ENCODE measurements around the gene PDE10A.

The PDE10A gene

GRCh38 chr6:165662749-165663376 is at the start of gene PDE10A:
Gene PDE10A (minus strand): TSS chr6:165663241. CDS start chr6:165662811, 430 bp downstream.
- no peaks in the 10 kb centered on the region for H3K36me3 ChIP-seq (ENCODE audit: control insufficient read depth, insufficient read depth, low read length, severe bottlenecking)
- peaks cover 58% of the 10 kb centered on the region for H3K27me3 ChIP-seq (replicated peaks; ENCODE audit: control insufficient read depth, insufficient read depth, low read length)
- H3K9me3 ChIP-seq (ENCODE audit: control insufficient read depth, low read length): no peaks in the 10 kb centered on the region
- peak; percentile 39 for DNase-seq (ENCODE audit: low read depth)
- H3K4me1 ChIP-seq (ENCODE audit: control insufficient read depth, insufficient read depth, low read length): peaks cover 8% of the 10 kb centered on the region
- no peak within 1 kb of the TSS for H3K9ac ChIP-seq (ENCODE audit: low read length)
- peak within 1 kb of the TSS; percentile 71 for H3K4me3 ChIP-seq (ENCODE audit: low read length)

- no peaks in the 10 kb centered on the region for H3K36me3 ChIP-seq (ENCODE audit: control insufficient read depth, insufficient read depth, low read length, severe bottlenecking)
- H3K27me3 ChIP-seq (replicated peaks; ENCODE audit: control insufficient read depth, insufficient read depth, low read length): no peaks in the 10 kb centered on the region
- DNase-seq (ENCODE audit: low read depth): no peak
- H3K4me3 ChIP-seq (ENCODE audit: low read length): no peak overlapping the region
- H3K9me3 ChIP-seq (ENCODE audit: control insufficient read depth, low read length): no peaks in the 10 kb centered on the region
- H3K4me1 ChIP-seq (ENCODE audit: control insufficient read depth, insufficient read depth, low read length): no peaks in the 10 kb centered on the region
- H3K9ac ChIP-seq (ENCODE audit: low read length): no peak overlapping the region
Measured at GRCh38 chr6:165708985-165709576, 46.0 kb upstream of the PDE10A start.

GRCh38 chr6:165707067-165707853 is 44.2 kb upstream of the PDE10A start:
- Histone ChIP-seq H3K4me3 (ENCODE audit: low read length) (no peak overlapping the region), H3K4me1 (ENCODE audit: control insufficient read depth, insufficient read depth, low read length) (no peaks in the 10 kb centered on the region), H3K9ac (ENCODE audit: low read length) (no peak overlapping the region), H3K27me3 (replicated peaks; ENCODE audit: control insufficient read depth, insufficient read depth, low read length) (no peaks in the 10 kb centered on the region), H3K9me3 (ENCODE audit: control insufficient read depth, low read length) (no peaks in the 10 kb centered on the region), H3K36me3 (ENCODE audit: control insufficient read depth, insufficient read depth, low read length, severe bottlenecking) (no peaks in the 10 kb centered on the region)
- no peak for DNase-seq (ENCODE audit: low read depth)

- H3K9ac ChIP-seq (ENCODE audit: low read length): no peak overlapping the region
- H3K4me3 ChIP-seq (ENCODE audit: low read length): no peak overlapping the region
- no peaks in the 10 kb centered on the region for H3K9me3 ChIP-seq (ENCODE audit: control insufficient read depth, low read length)
- no peak for DNase-seq (ENCODE audit: low read depth)
- H3K36me3 ChIP-seq (ENCODE audit: control insufficient read depth, insufficient read depth, low read length, severe bottlenecking): no peaks in the 10 kb centered on the region
- no peaks in the 10 kb centered on the region for H3K4me1 ChIP-seq (ENCODE audit: control insufficient read depth, insufficient read depth, low read length)
- H3K27me3 ChIP-seq (replicated peaks; ENCODE audit: control insufficient read depth, insufficient read depth, low read length): no peaks in the 10 kb centered on the region
Measured at GRCh38 chr6:165705941-165706340, 42.9 kb upstream of the PDE10A start.

GRCh38 chr6:165704045-165704748 is 41.2 kb upstream of the PDE10A start:
- peaks cover 4% of the 10 kb centered on the region for H3K9me3 ChIP-seq (ENCODE audit: control insufficient read depth, low read length)
- no peak for DNase-seq (ENCODE audit: low read depth)
- H3K27me3 ChIP-seq (replicated peaks; ENCODE audit: control insufficient read depth, insufficient read depth, low read length): no peaks in the 10 kb centered on the region
- H3K4me1 ChIP-seq (ENCODE audit: control insufficient read depth, insufficient read depth, low read length): no peaks in the 10 kb centered on the region
- no peak overlapping the region for H3K9ac ChIP-seq (ENCODE audit: low read length)
- no peaks in the 10 kb centered on the region for H3K36me3 ChIP-seq (ENCODE audit: control insufficient read depth, insufficient read depth, low read length, severe bottlenecking)
- H3K4me3 ChIP-seq (ENCODE audit: low read length): no peak overlapping the region

- Histone ChIP-seq H3K36me3 (ENCODE audit: control insufficient read depth, insufficient read depth, low read length, severe bottlenecking) (no peaks in the 10 kb centered on the region), H3K4me1 (ENCODE audit: control insufficient read depth, insufficient read depth, low read length) (no peaks in the 10 kb centered on the region), H3K9me3 (ENCODE audit: control insufficient read depth, low read length) (peaks cover 13% of the 10 kb centered on the region), H3K27me3 (replicated peaks; ENCODE audit: control insufficient read depth, insufficient read depth, low read length) (no peaks in the 10 kb centered on the region), H3K9ac (ENCODE audit: low read length) (no peak overlapping the region), H3K4me3 (ENCODE audit: low read length) (no peak overlapping the region)
- no peak for DNase-seq (ENCODE audit: low read depth)
Measured at GRCh38 chr6:165702669-165703068, 39.6 kb upstream of the PDE10A start.

GRCh38 chr6:165701564-165702354 is 38.7 kb upstream of the PDE10A start:
- Histone ChIP-seq H3K9me3 (ENCODE audit: control insufficient read depth, low read length) (peaks cover 13% of the 10 kb centered on the region), H3K4me3 (ENCODE audit: low read length) (no peak overlapping the region), H3K4me1 (ENCODE audit: control insufficient read depth, insufficient read depth, low read length) (no peaks in the 10 kb centered on the region), H3K9ac (ENCODE audit: low read length) (no peak overlapping the region), H3K27me3 (replicated peaks; ENCODE audit: control insufficient read depth, insufficient read depth, low read length) (no peaks in the 10 kb centered on the region), H3K36me3 (ENCODE audit: control insufficient read depth, insufficient read depth, low read length, severe bottlenecking) (no peaks in the 10 kb centered on the region)
- no peak for DNase-seq (ENCODE audit: low read depth)

GRCh38 chr6:165701005-165701404 is 38.0 kb upstream of the PDE10A start:
- H3K9ac ChIP-seq (ENCODE audit: low read length): no peak overlapping the region
- peak; percentile 0 for DNase-seq (ENCODE audit: low read depth)
- H3K9me3 ChIP-seq (ENCODE audit: control insufficient read depth, low read length): peaks cover 13% of the 10 kb centered on the region
- H3K4me1 ChIP-seq (ENCODE audit: control insufficient read depth, insufficient read depth, low read length): no peaks in the 10 kb centered on the region
- H3K4me3 ChIP-seq (ENCODE audit: low read length): no peak overlapping the region
- no peaks in the 10 kb centered on the region for H3K27me3 ChIP-seq (replicated peaks; ENCODE audit: control insufficient read depth, insufficient read depth, low read length)
- no peaks in the 10 kb centered on the region for H3K36me3 ChIP-seq (ENCODE audit: control insufficient read depth, insufficient read depth, low read length, severe bottlenecking)

- no peaks in the 10 kb centered on the region for H3K36me3 ChIP-seq (ENCODE audit: control insufficient read depth, insufficient read depth, low read length, severe bottlenecking)
- H3K4me1 ChIP-seq (ENCODE audit: control insufficient read depth, insufficient read depth, low read length): no peaks in the 10 kb centered on the region
- peaks cover 13% of the 10 kb centered on the region for H3K9me3 ChIP-seq (ENCODE audit: control insufficient read depth, low read length)
- H3K4me3 ChIP-seq (ENCODE audit: low read length): no peak overlapping the region
- H3K9ac ChIP-seq (ENCODE audit: low read length): no peak overlapping the region
- H3K27me3 ChIP-seq (replicated peaks; ENCODE audit: control insufficient read depth, insufficient read depth, low read length): no peaks in the 10 kb centered on the region
- no peak for DNase-seq (ENCODE audit: low read depth)
Measured at GRCh38 chr6:165698868-165699267, 35.8 kb upstream of the PDE10A start.

- DNase-seq (ENCODE audit: low read depth): no peak
- Histone ChIP-seq H3K36me3 (ENCODE audit: control insufficient read depth, insufficient read depth, low read length, severe bottlenecking) (no peaks in the 10 kb centered on the region), H3K27me3 (replicated peaks; ENCODE audit: control insufficient read depth, insufficient read depth, low read length) (no peaks in the 10 kb centered on the region), H3K4me1 (ENCODE audit: control insufficient read depth, insufficient read depth, low read length) (no peaks in the 10 kb centered on the region), H3K4me3 (ENCODE audit: low read length) (no peak overlapping the region), H3K9me3 (ENCODE audit: control insufficient read depth, low read length) (peaks cover 13% of the 10 kb centered on the region), H3K9ac (ENCODE audit: low read length) (no peak overlapping the region)
Measured at GRCh38 chr6:165697171-165697570, 34.1 kb upstream of the PDE10A start.

All from adipocyte (in vitro differentiated cells).